HFFc6 (cell line): Measurements from ENCODE around the gene ADAMTS9. TPM values are rescaled to one million over a fixed set of nuclear protein-coding genes. Genes with fewer than 3 reads are reported as not detected.

Experiments used
- DNase-seq: peaks from one replicate; pipeline ENCODE4 v3.0.0-alpha.2; 2018
- H3K27ac Mint-ChIP-seq: 2 replicates; pipeline ENCODE4 v1.8.0; 2020; ENCODE audit warnings: mild to moderate bottlenecking, mixed read lengths
- H3K27me3 Mint-ChIP-seq: 2 replicates; pipeline ENCODE4 v1.8.0; 2021; ENCODE audit warnings: mild to moderate bottlenecking, moderate library complexity, mixed read lengths; ENCODE audit not compliant: insufficient read depth
- H3K36me3 Mint-ChIP-seq: 2 replicates; pipeline ENCODE4 v1.8.0; 2021; ENCODE audit warnings: low read depth, mixed read lengths
- H3K4me1 Mint-ChIP-seq: 2 replicates; pipeline ENCODE4 v1.8.0; 2020; ENCODE audit warnings: low read depth, mixed read lengths
- H3K4me3 Mint-ChIP-seq: 2 replicates; pipeline ENCODE4 v1.8.0; 2020; ENCODE audit warnings: mild to moderate bottlenecking, moderate library complexity, mixed read lengths
- H3K9me3 Mint-ChIP-seq: 2 replicates; pipeline ENCODE4 v1.8.0; 2020; ENCODE audit warnings: mild to moderate bottlenecking, mixed read lengths
- total RNA-seq, 6 experiments: library from RNA; stranded (reverse); fragmentation: NEBNext Ultra II Directional; extraction: Animal tissue kit (Norgen Biotek cat#: 25700); gene quantifications; 2 replicates in 1 of 6; 3 replicates in 5 of 6; pipeline ENCODE4 v1.2.3, GENCODE V29; 2021
- TF ChIP-seq, protein P1 (sequence below): fragments of 200-600 bp; sonication (generic); IDR thresholded peaks from 2 replicates; pipeline ENCODE4 v1.5.0; 2021; ENCODE audit warnings: antibody characterized with exemption, mild to moderate bottlenecking

The ADAMTS9 gene
- total RNA-seq, 6 experiments from 2014 or later = 0.07 to 0.14 (median 0.12) TPM; not detected in 1

DNA sequence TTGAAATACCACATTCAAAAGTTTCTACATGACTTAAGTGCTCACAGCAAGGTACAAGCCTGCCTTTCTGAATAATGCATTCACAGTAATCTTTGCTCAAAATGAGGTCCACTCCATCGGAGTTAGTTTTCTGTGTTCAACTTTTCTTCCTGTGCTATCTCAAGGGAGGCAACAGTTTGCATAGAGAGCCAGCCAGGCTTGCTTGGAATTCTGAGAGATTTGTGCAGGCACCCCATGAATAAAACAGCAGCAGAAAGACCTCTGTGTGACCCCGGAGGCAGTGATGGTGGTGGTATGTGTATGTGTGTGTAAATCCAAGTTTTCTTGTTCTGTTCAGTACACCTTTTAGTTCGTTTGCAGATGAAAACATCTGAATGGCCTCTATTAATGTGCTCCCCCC, 124.0 kb downstream of the ADAMTS9 start:
- no peak overlapping the region for H3K27ac Mint-ChIP-seq

DNA sequence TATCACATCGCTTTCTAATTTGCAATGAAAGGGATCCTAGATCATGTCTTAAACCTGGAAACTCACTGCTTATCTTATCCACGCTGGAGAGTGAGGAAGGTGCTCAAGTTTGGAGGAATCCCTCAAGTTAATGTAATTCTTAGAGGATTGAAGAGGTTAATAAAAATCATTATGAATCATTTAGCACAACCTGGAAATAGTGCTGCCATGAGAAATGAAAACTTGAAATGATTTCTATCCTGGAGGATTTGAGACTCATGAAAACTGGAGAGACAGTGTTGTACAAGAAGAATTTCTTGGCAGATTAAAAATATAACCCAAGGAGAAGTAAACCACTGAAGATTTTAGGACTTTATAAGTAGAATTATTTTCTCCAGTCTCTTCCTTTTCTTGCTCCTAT, 125.9 kb downstream of the ADAMTS9 start:
- DNase-seq = no peak
- H3K4me1 Mint-ChIP-seq = no peaks in the 10 kb centered on the region
- peaks cover 15% of the 10 kb centered on the region for H3K27me3 Mint-ChIP-seq
- no peak overlapping the region for H3K4me3 Mint-ChIP-seq
- no peaks in the 10 kb centered on the region for H3K9me3 Mint-ChIP-seq
- TF ChIP-seq, protein P1, sequence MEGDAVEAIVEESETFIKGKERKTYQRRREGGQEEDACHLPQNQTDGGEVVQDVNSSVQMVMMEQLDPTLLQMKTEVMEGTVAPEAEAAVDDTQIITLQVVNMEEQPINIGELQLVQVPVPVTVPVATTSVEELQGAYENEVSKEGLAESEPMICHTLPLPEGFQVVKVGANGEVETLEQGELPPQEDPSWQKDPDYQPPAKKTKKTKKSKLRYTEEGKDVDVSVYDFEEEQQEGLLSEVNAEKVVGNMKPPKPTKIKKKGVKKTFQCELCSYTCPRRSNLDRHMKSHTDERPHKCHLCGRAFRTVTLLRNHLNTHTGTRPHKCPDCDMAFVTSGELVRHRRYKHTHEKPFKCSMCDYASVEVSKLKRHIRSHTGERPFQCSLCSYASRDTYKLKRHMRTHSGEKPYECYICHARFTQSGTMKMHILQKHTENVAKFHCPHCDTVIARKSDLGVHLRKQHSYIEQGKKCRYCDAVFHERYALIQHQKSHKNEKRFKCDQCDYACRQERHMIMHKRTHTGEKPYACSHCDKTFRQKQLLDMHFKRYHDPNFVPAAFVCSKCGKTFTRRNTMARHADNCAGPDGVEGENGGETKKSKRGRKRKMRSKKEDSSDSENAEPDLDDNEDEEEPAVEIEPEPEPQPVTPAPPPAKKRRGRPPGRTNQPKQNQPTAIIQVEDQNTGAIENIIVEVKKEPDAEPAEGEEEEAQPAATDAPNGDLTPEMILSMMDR = no peak
- H3K27ac Mint-ChIP-seq = no peak overlapping the region
- H3K36me3 Mint-ChIP-seq = no peaks in the 10 kb centered on the region

More for the DNA sequence above, 124.0 kb downstream of the ADAMTS9 start:
- no peak overlapping the region for H3K4me3 Mint-ChIP-seq
- no peaks in the 10 kb centered on the region for H3K9me3 Mint-ChIP-seq
- DNase-seq = no peak
- TF ChIP-seq, protein P1 = no peak
- peaks cover 9% of the 10 kb centered on the region for H3K27me3 Mint-ChIP-seq
- no peaks in the 10 kb centered on the region for H3K4me1 Mint-ChIP-seq
- no peaks in the 10 kb centered on the region for H3K36me3 Mint-ChIP-seq

DNA sequence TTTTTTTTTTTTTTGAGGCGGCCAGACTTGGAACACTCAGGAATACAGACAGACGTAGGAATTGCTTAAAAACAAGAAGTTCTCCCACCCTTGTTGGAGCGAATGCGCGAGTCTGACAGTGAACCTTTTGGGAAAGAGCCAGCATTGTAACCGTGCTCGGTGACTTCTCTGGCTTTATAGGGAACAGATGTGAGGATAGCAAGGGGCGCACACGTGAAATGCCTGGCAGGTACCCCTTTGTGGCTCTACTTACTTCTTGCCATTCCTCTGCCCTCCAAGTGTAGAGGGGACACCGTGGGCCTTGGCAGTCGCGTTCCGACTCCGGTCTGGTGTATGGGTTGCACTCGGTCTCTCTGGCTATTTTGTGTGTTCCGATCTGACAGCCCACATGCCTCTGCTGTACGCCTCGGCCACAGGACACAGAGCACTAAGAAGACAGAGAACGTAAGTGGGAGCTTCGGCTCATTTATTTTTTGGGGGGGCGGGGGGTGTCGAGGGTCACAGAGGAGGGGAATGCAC, 126.4 kb downstream of the ADAMTS9 start:
- Mint-ChIP-seq H3K27ac (no peak overlapping the region), H3K27me3 (peaks cover 17% of the 10 kb centered on the region), H3K4me3 (no peak overlapping the region), H3K9me3 (no peaks in the 10 kb centered on the region), H3K36me3 (no peaks in the 10 kb centered on the region), H3K4me1 (no peaks in the 10 kb centered on the region)
- TF ChIP-seq, protein P1 = no peak
- no peak for DNase-seq

DNA sequence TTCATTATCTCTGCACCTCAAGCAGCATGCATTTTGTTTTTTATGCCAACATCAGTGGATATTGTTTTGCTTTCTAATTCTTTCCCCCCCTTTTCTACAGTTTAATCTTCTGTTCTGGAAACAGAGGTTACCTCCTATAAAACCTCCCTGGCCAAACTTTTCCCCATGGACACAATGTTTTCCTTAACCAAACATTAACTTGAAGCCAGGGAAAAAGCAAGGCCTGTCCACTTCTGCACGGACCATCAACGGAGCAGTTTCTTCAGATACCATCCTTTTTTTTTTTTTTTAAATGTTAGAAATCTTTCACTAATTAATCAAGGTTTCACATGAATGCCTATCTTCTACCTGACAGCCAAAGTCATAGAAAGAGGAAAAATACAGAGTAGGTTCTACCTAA, 127.0 kb downstream of the ADAMTS9 start:
- Mint-ChIP-seq H3K27ac (no peak overlapping the region), H3K4me1 (no peaks in the 10 kb centered on the region), H3K4me3 (no peak overlapping the region), H3K36me3 (no peaks in the 10 kb centered on the region), H3K9me3 (no peaks in the 10 kb centered on the region), H3K27me3 (peaks cover 18% of the 10 kb centered on the region)
- DNase-seq = no peak
- TF ChIP-seq, protein P1 = no peak

DNA sequence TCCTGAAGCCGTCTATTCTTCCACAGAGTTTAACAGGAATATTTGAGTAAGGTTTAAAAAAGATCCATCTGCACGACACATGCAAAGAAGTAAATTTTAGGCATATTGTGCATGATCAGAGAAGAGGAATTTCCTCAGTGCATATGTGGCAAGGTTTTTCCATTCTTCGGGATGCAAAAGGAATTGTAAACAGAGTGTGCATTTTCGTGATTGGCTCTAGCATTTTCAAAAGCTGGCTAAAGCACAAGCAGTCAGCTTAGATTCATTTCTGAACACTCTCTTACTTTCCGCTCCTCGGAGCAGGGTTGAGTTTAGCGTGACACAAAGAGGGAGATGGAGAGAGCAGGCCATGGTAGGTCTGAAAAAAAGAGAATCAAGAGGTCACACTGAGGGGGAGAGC, 128.2 kb downstream of the ADAMTS9 start:
- Mint-ChIP-seq H3K9me3 (no peaks in the 10 kb centered on the region), H3K27ac (no peak overlapping the region), H3K36me3 (no peaks in the 10 kb centered on the region), H3K27me3 (peaks cover 21% of the 10 kb centered on the region), H3K4me3 (no peak overlapping the region), H3K4me1 (no peaks in the 10 kb centered on the region)
- DNase-seq = no peak
- TF ChIP-seq, protein P1 = no peak

DNA sequence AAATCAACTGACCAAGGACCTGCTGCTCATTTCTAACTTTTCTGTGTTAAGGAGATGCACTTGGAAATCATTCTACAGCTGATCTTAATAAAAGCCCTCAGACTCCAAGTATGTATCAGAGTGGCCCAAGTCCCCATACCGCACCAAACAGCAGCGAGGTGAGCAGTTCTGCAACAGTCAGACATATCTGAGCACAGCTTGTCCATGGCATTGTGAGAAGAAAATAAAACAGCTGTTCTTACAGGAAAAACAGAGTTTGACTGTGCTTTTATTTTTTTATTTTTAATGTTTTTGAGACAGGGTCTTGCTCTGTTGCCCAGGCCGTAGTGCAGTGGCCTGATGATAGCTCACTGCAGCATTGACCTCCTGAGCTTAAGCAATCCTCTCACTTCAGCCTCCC, 131.8 kb downstream of the ADAMTS9 start:
- TF ChIP-seq, protein P1 = no peak
- Mint-ChIP-seq H3K27ac (no peak overlapping the region), H3K4me1 (no peaks in the 10 kb centered on the region), H3K9me3 (no peaks in the 10 kb centered on the region), H3K36me3 (no peaks in the 10 kb centered on the region), H3K27me3 (peaks cover 34% of the 10 kb centered on the region), H3K4me3 (no peak overlapping the region)
- no peak for DNase-seq
